GM12892 (cell line): ENCODE measurements around the gene ZDHHC22.
A peak's percentile ranks its signal among the peaks of the same experiment; 100 is the strongest.

Source experiments
- DNase-seq: peaks from one replicate; pipeline ENCODE4 v3.0.0; 2011; ENCODE audit not compliant: insufficient read length
- FAIRE-seq: peaks from 2 replicates; lab custom pipeline; 2011; peaks lifted over from hg19 to GRCh38; lab: Jason Lieb, UNC
- POLR2A ChIP-seq: IDR thresholded peaks from 2 replicates; pipeline ENCODE4 v1.6.1; 2011; ENCODE audit warnings: low read depth, low read length, control low read depth
- POLR2AphosphoS5 ChIP-seq: IDR thresholded peaks from 2 replicates; pipeline ENCODE4 v1.6.1; 2011; ENCODE audit warnings: low read depth, low read length, control low read depth
- TAF1 ChIP-seq: IDR thresholded peaks from 2 replicates; pipeline ENCODE4 v1.6.1; 2011; ENCODE audit warnings: low read depth, mild to moderate bottlenecking, control low read depth, low read length, borderline replicate concordance

ZDHHC22 gene

GRCh38 chr14:77084985-77085384 is 56.6 kb downstream of the ZDHHC22 start:
- FAIRE-seq (no peak), DNase-seq (no peak)
- no peak for TF ChIP-seq TAF1

GRCh38 chr14:77083082-77083481 is 58.5 kb downstream of the ZDHHC22 start:
- TF ChIP-seq TAF1 (no peak), POLR2A (no peak), POLR2AphosphoS5 (no peak)
- DNase-seq (no peak), FAIRE-seq (peak; percentile 27)

GRCh38 chr14:77082356-77082755 is 59.2 kb downstream of the ZDHHC22 start:
- no peak for TF ChIP-seq POLR2A
- TF ChIP-seq TAF1: no peak
- TF ChIP-seq POLR2AphosphoS5: no peak
- FAIRE-seq (peak; percentile 5), DNase-seq (no peak)
